GM21576 (cell line): ENCODE data around the gene TNS3.

Source experiments
- ATAC-seq: cut with Tn5 transposase; IDR thresholded peaks from one replicate; pipeline ENCODE4 v1.9.1; 2021; ENCODE audit warnings: mild to moderate bottlenecking, moderate library complexity; ENCODE audit not compliant: unreplicated experiment

Gene TNS3

GRCh38 chr7:47356261-47356660 lies 225.7 kb downstream of the TNS3 start:
- ATAC-seq: no peak

- ATAC-seq: no peak
Observed at GRCh38 chr7:47355684-47356083, 226.2 kb downstream of the TNS3 start.

GRCh38 chr7:47354831-47355541 lies 226.9 kb downstream of the TNS3 start:
- no peak for ATAC-seq

GRCh38 chr7:47354071-47354470 lies 227.8 kb downstream of the TNS3 start:
- no peak for ATAC-seq

- ATAC-seq: no peak
Observed at GRCh38 chr7:47352394-47352968, 229.4 kb downstream of the TNS3 start.

GRCh38 chr7:47351233-47352154 lies 230.4 kb downstream of the TNS3 start:
- ATAC-seq: no peak

GRCh38 chr7:47350425-47350824 lies 231.5 kb downstream of the TNS3 start:
- ATAC-seq: no peak

- no peak for ATAC-seq
Observed at GRCh38 chr7:47349401-47349800, 232.5 kb downstream of the TNS3 start.

- no peak for ATAC-seq
Observed at GRCh38 chr7:47347816-47348385, 234.0 kb downstream of the TNS3 start.

- no peak for ATAC-seq
Observed at GRCh38 chr7:47347346-47347745, 234.6 kb downstream of the TNS3 start.

- no peak for ATAC-seq
Observed at GRCh38 chr7:47346377-47346914, 235.5 kb downstream of the TNS3 start.

GRCh38 chr7:47345857-47346298 lies 236.0 kb downstream of the TNS3 start:
- no peak for ATAC-seq

- ATAC-seq: no peak
Observed at GRCh38 chr7:47344171-47344955, 237.5 kb downstream of the TNS3 start.

- ATAC-seq: no peak
Observed at GRCh38 chr7:47343061-47343455, 238.9 kb downstream of the TNS3 start.

- no peak for ATAC-seq
Observed at GRCh38 chr7:47342296-47343060, 239.4 kb downstream of the TNS3 start.

- no peak for ATAC-seq
Observed at GRCh38 chr7:47340517-47340916, 241.4 kb downstream of the TNS3 start.

- ATAC-seq: no peak
Observed at GRCh38 chr7:47338026-47338425, 243.9 kb downstream of the TNS3 start.

- peak; percentile 78 for ATAC-seq
Observed at GRCh38 chr7:47337531-47337930, 244.4 kb downstream of the TNS3 start.
